ENCODE measurements around the gene EZR. TPM values are rescaled to one million over a fixed set of nuclear protein-coding genes. Genes with fewer than 3 reads are reported as not detected.
A peak's percentile ranks its signal among the peaks of the same experiment; 100 is the strongest.

The EZR gene
- total and polyA plus RNA-seq, 11 donors = 114 to 541 (median 161) TPM

- peaks cover 0 to 66% (median 0%) of the 10 kb centered on the region in 12 donors for H3K4me1 ChIP-seq
- H3K9me3 ChIP-seq = no peaks in the 10 kb centered on the region
- H3K36me3 ChIP-seq = no peaks in the 10 kb centered on the region
- intact Hi-C loops (cut with DNase I) = loop anchor here in 4 of 10 donors (5.0 to 10.0 kb wide), 5 partner anchors 47 to 417 kb away; no protein-coding TSS in a partner anchor
- ATAC-seq (no peak), DNase-seq (no peak)
- TF ChIP-seq CTCF (IDR thresholded peaks at IDR 0.05) = no peak
- no peak for TF ChIP-seq POLR2A (IDR thresholded peaks at IDR 0.05)
- peak overlapping the region in 1 of 12 donors; percentile 89 for H3K27ac ChIP-seq
- H3K4me3 ChIP-seq = no peak overlapping the region
- WGBS, 4 donors = 85 to 92% (median 88%) methylated on average over 15 to 16 of the region's 16 CpGs
- no peaks in the 10 kb centered on the region for H3K27me3 ChIP-seq
Measured at GRCh38 chr6:158717341-158718330, 101.5 kb downstream of the EZR start.

Small RNA genes within 50 kb of the gene (microRNA-seq; reads per million reads assigned to microRNA genes)
- gene MIR3918 = 0 to 0.19 (median 0) reads per million in 4 donors

Other genes with a start within 250 kb of the EZR start
- gene DYNLT1, start 174.6 kb downstream of the EZR start, total RNA-seq = 100 to 1,000 TPM in 7 of 9 donors, 10 to 100 TPM in 2; 68.4 to 177 (median 121) TPM
- gene DYNLT1, start 174.6 kb downstream of the EZR start, polyA plus RNA-seq = 100 to 1,000 TPM; 159 to 177 TPM
- gene SYTL3, start 169.3 kb downstream of the EZR start, total RNA-seq = 10 to 100 TPM in 3 of 9 donors, 1 to 10 TPM in 6; 4.1 to 14.6 (median 8.2) TPM
- gene SYTL3, start 169.3 kb downstream of the EZR start, polyA plus RNA-seq = 10 to 100 TPM in 1 of 2 donors, 1 to 10 TPM in 1; 4.0 to 14.0 TPM
- 10 to 100 TPM in 4 of 9 donors, 1 to 10 TPM in 5; 6.2 to 13.2 (median 9.6) TPM for gene RSPH3, start 180.8 kb upstream of the EZR start, total RNA-seq
- 1 to 10 TPM; 3.4 to 7.6 TPM for gene RSPH3, start 180.8 kb upstream of the EZR start, polyA plus RNA-seq
- gene TAGAP, start 225.6 kb upstream of the EZR start, total RNA-seq = 1 to 10 TPM in 6 of 9 donors, under 1 TPM in 3; 0.51 to 9.3 (median 1.4) TPM
- under 1 TPM; 0.23 to 0.32 TPM for gene TAGAP, start 225.6 kb upstream of the EZR start, polyA plus RNA-seq